Activated CD8-positive, alpha-beta T cell treated with anti-CD3 and anti-CD28 coated beads, Interleukin-2, amount 10 ng/mL, durations not matched to agents 7 days and 5 days (primary cell): ENCODE results near the gene MRPS2. TPM values are rescaled to one million over a fixed set of nuclear protein-coding genes. Genes with fewer than 3 reads are reported as not detected.
"Not testable (repeated sequence)": the region's sequence is repeated elsewhere in the genome, so short reads cannot be mapped to it uniquely, and the experiment has no call there.

ENCODE experiments used
- ATAC-seq: fragments of 150-1000 bp; cut with Tn5 transposase; one replicate; pipeline ENCODE4 v1.10.0; 2021; ENCODE audit warnings: moderate library complexity
- CTCF ChIA-PET: fragments of 350-600 bp; sonication (Branson Sonifier 250); formaldehyde crosslinking; loops from one replicate; lab custom pipeline; 2021; ENCODE audit warnings: antibody characterized with exemption; lab: Charles Lee
- POLR2A ChIA-PET: fragments of 350-600 bp; sonication (Branson Sonifier 250); formaldehyde crosslinking; loops from one replicate; lab custom pipeline; 2021; ENCODE audit warnings: antibody characterized with exemption; lab: Charles Lee
- DNase-seq: peaks from one replicate; pipeline ENCODE4 v3.0.0-alpha.2; 2020
- H3K27ac Mint-ChIP-seq: one replicate; pipeline ENCODE4 v1.8.0; 2021; ENCODE audit warnings: mild to moderate bottlenecking, mixed read lengths
- H3K27me3 Mint-ChIP-seq: one replicate; pipeline ENCODE4 v1.8.0; 2021; ENCODE audit warnings: low read depth, mixed read lengths
- H3K36me3 Mint-ChIP-seq: one replicate; pipeline ENCODE4 v1.8.0; 2021; ENCODE audit warnings: low read depth, mixed read lengths
- H3K4me1 Mint-ChIP-seq: one replicate; pipeline ENCODE4 v1.8.0; 2021; ENCODE audit warnings: low read depth, mixed read lengths
- H3K4me3 Mint-ChIP-seq: one replicate; pipeline ENCODE4 v1.8.0; 2021; ENCODE audit warnings: mild to moderate bottlenecking, mixed read lengths
- H3K9me3 Mint-ChIP-seq: one replicate; pipeline ENCODE4 v1.8.0; 2022; ENCODE audit warnings: mixed read lengths; ENCODE audit not compliant: insufficient read depth
- total RNA-seq, 2 experiments: library from RNA; stranded (reverse); gene quantifications; one replicate each; pipeline ENCODE4 v1.2.3, GENCODE V29; 2021

MRPS2 gene
- total RNA-seq, 2 experiments from 2014 or later: 28.4 to 32.9 TPM

- H3K27ac Mint-ChIP-seq: no peak overlapping the region
- POLR2A ChIA-PET: no interaction called here
- CTCF ChIA-PET: interaction anchor here (0.8 to 1.4 kb wide), 5 partner anchors 10 to 56 kb away, joined by 3 read pairs; no protein-coding TSS in a partner anchor
- ATAC-seq: no peak
- peaks cover 6% of the 10 kb centered on the region for H3K27me3 Mint-ChIP-seq
- no peak overlapping the region for H3K4me3 Mint-ChIP-seq
- H3K4me1 Mint-ChIP-seq: peaks cover 15% of the 10 kb centered on the region
- DNase-seq: peak; percentile 68
- H3K36me3 Mint-ChIP-seq: peaks cover 14% of the 10 kb centered on the region
- H3K9me3 Mint-ChIP-seq: peaks cover 7% of the 10 kb centered on the region
These were observed 4.1 kb downstream of the MRPS2 start for GRCh38 chr9:135504262-135505243.

GRCh38 chr9:135505406-135506187, 5.1 kb downstream of the MRPS2 start:
- POLR2A ChIA-PET: no interaction called here
- CTCF ChIA-PET: interaction anchor here (1.4 kb wide), 1 partner anchor 57 kb away, joined by 3 read pairs; no protein-coding TSS in a partner anchor
- Mint-ChIP-seq H3K36me3 (peaks cover 14% of the 10 kb centered on the region), H3K4me3 (no peak overlapping the region), H3K9me3 (peaks cover 7% of the 10 kb centered on the region), H3K4me1 (peaks cover 14% of the 10 kb centered on the region), H3K27ac (no peak overlapping the region), H3K27me3 (peaks cover 7% of the 10 kb centered on the region)
- DNase-seq (no peak), ATAC-seq (no peak)

- Mint-ChIP-seq H3K27ac (no peak overlapping the region), H3K4me1 (peaks cover 19% of the 10 kb centered on the region), H3K36me3 (peaks cover 14% of the 10 kb centered on the region), H3K27me3 (peaks cover 7% of the 10 kb centered on the region), H3K4me3 (no peak overlapping the region), H3K9me3 (peaks cover 7% of the 10 kb centered on the region)
- CTCF ChIA-PET: no interaction called here
- no peak for ATAC-seq
- no peak for DNase-seq
- POLR2A ChIA-PET: no interaction called here
These were observed 6.0 kb downstream of the MRPS2 start for GRCh38 chr9:135506327-135507103.

- Mint-ChIP-seq H3K36me3 (peaks cover 13% of the 10 kb centered on the region), H3K27me3 (peaks cover 10% of the 10 kb centered on the region), H3K27ac (no peak overlapping the region), H3K9me3 (peaks cover 7% of the 10 kb centered on the region), H3K4me3 (no peak overlapping the region), H3K4me1 (peaks cover 15% of the 10 kb centered on the region)
- DNase-seq: no peak
- CTCF ChIA-PET: no interaction called here
- POLR2A ChIA-PET: no interaction called here
- ATAC-seq: no peak
These were observed 6.9 kb downstream of the MRPS2 start for GRCh38 chr9:135507104-135508035.

- CTCF ChIA-PET: no interaction called here
These were observed 7.8 kb downstream of the MRPS2 start for GRCh38 chr9:135508211-135508820.

GRCh38 chr9:135509458-135509857, 9.0 kb downstream of the MRPS2 start:
- no peak for DNase-seq
- Mint-ChIP-seq H3K4me1 (peaks cover 10% of the 10 kb centered on the region), H3K27me3 (peaks cover 14% of the 10 kb centered on the region), H3K36me3 (peaks cover 4% of the 10 kb centered on the region), H3K4me3 (no peak overlapping the region), H3K9me3 (peaks cover 7% of the 10 kb centered on the region), H3K27ac (no peak overlapping the region)
- CTCF ChIA-PET: no interaction called here
- POLR2A ChIA-PET: no interaction called here
- no peak for ATAC-seq

More at GRCh38 chr9:135508211-135508820, 7.8 kb downstream of the MRPS2 start:
- Mint-ChIP-seq H3K4me1 (peaks cover 10% of the 10 kb centered on the region), H3K4me3 (no peak overlapping the region), H3K27ac (no peak overlapping the region), H3K27me3 (peaks cover 14% of the 10 kb centered on the region), H3K9me3 (peaks cover 7% of the 10 kb centered on the region), H3K36me3 (peaks cover 9% of the 10 kb centered on the region)
- ATAC-seq (no peak), DNase-seq (no peak)
- POLR2A ChIA-PET: no interaction called here

GRCh38 chr9:135512241-135512603, 11.7 kb downstream of the MRPS2 start:
- DNase-seq: no peak
- no peak for ATAC-seq
- no peak overlapping the region for H3K4me3 Mint-ChIP-seq
- H3K27me3 Mint-ChIP-seq: peaks cover 14% of the 10 kb centered on the region
- CTCF ChIA-PET: interaction anchor here (1.3 kb wide), 1 partner anchor 18 kb away, joined by 3 read pairs; no protein-coding TSS in a partner anchor
- POLR2A ChIA-PET: no interaction called here
- H3K36me3 Mint-ChIP-seq: no peaks in the 10 kb centered on the region
- H3K9me3 Mint-ChIP-seq: peaks cover 7% of the 10 kb centered on the region
- no peak overlapping the region for H3K27ac Mint-ChIP-seq
- peaks cover 15% of the 10 kb centered on the region for H3K4me1 Mint-ChIP-seq

- Mint-ChIP-seq H3K36me3 (no peaks in the 10 kb centered on the region), H3K4me3 (no peak overlapping the region), H3K9me3 (peaks cover 7% of the 10 kb centered on the region), H3K27ac (no peak overlapping the region), H3K4me1 (peaks cover 15% of the 10 kb centered on the region), H3K27me3 (peaks cover 19% of the 10 kb centered on the region)
- CTCF ChIA-PET: interaction anchor here (1.3 kb wide), 1 partner anchor 17 kb away, joined by 3 read pairs; no protein-coding TSS in a partner anchor
- ATAC-seq (no peak), DNase-seq (no peak)
- POLR2A ChIA-PET: no interaction called here
These were observed 12.4 kb downstream of the MRPS2 start for GRCh38 chr9:135512904-135513303.

GRCh38 chr9:135513351-135513846, 12.9 kb downstream of the MRPS2 start:
- no peak for ATAC-seq
- DNase-seq: no peak
- POLR2A ChIA-PET: no interaction called here
- H3K4me1 Mint-ChIP-seq: peaks cover 15% of the 10 kb centered on the region
- CTCF ChIA-PET: interaction anchor here (1.3 kb wide), 1 partner anchor 17 kb away, joined by 3 read pairs; no protein-coding TSS in a partner anchor
- no peaks in the 10 kb centered on the region for H3K36me3 Mint-ChIP-seq
- H3K4me3 Mint-ChIP-seq: no peak overlapping the region
- H3K9me3 Mint-ChIP-seq: peaks cover 7% of the 10 kb centered on the region
- peaks cover 22% of the 10 kb centered on the region for H3K27me3 Mint-ChIP-seq
- H3K27ac Mint-ChIP-seq: no peak overlapping the region

- DNase-seq, H3K9me3 Mint-ChIP-seq, H3K4me3 Mint-ChIP-seq, CTCF ChIA-PET, H3K36me3 Mint-ChIP-seq, POLR2A ChIA-PET, ATAC-seq, H3K27ac Mint-ChIP-seq: not testable (repeated sequence)
- Mint-ChIP-seq H3K4me1 (peaks cover 15% of the 10 kb centered on the region), H3K27me3 (peaks cover 23% of the 10 kb centered on the region)
These were observed 13.4 kb downstream of the MRPS2 start for GRCh38 chr9:135513906-135514305.
